Stimulated activated CD4-positive, alpha-beta T cell treated with anti-CD3 and anti-CD28 coated beads, Interleukin-1b, Interleukin-23, amount 100 ng/mL, for 4 hours (primary cell): Measurements from ENCODE around the gene CEBPZ.
A peak's percentile ranks its signal among the peaks of the same experiment; 100 is the strongest.
"Not testable (repeated sequence)": the region's sequence is repeated elsewhere in the genome, so short reads cannot be mapped to it uniquely, and the experiment has no call there.

Source experiments
- DNase-seq, 2 donors: peaks; one replicate each; pipeline ENCODE4 v3.0.0-alpha.2; 2020; ENCODE audit warnings: low read depth in 2 of 2

Gene CEBPZ, protein sequence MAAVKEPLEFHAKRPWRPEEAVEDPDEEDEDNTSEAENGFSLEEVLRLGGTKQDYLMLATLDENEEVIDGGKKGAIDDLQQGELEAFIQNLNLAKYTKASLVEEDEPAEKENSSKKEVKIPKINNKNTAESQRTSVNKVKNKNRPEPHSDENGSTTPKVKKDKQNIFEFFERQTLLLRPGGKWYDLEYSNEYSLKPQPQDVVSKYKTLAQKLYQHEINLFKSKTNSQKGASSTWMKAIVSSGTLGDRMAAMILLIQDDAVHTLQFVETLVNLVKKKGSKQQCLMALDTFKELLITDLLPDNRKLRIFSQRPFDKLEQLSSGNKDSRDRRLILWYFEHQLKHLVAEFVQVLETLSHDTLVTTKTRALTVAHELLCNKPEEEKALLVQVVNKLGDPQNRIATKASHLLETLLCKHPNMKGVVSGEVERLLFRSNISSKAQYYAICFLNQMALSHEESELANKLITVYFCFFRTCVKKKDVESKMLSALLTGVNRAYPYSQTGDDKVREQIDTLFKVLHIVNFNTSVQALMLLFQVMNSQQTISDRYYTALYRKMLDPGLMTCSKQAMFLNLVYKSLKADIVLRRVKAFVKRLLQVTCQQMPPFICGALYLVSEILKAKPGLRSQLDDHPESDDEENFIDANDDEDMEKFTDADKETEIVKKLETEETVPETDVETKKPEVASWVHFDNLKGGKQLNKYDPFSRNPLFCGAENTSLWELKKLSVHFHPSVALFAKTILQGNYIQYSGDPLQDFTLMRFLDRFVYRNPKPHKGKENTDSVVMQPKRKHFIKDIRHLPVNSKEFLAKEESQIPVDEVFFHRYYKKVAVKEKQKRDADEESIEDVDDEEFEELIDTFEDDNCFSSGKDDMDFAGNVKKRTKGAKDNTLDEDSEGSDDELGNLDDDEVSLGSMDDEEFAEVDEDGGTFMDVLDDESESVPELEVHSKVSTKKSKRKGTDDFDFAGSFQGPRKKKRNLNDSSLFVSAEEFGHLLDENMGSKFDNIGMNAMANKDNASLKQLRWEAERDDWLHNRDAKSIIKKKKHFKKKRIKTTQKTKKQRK

DNA sequence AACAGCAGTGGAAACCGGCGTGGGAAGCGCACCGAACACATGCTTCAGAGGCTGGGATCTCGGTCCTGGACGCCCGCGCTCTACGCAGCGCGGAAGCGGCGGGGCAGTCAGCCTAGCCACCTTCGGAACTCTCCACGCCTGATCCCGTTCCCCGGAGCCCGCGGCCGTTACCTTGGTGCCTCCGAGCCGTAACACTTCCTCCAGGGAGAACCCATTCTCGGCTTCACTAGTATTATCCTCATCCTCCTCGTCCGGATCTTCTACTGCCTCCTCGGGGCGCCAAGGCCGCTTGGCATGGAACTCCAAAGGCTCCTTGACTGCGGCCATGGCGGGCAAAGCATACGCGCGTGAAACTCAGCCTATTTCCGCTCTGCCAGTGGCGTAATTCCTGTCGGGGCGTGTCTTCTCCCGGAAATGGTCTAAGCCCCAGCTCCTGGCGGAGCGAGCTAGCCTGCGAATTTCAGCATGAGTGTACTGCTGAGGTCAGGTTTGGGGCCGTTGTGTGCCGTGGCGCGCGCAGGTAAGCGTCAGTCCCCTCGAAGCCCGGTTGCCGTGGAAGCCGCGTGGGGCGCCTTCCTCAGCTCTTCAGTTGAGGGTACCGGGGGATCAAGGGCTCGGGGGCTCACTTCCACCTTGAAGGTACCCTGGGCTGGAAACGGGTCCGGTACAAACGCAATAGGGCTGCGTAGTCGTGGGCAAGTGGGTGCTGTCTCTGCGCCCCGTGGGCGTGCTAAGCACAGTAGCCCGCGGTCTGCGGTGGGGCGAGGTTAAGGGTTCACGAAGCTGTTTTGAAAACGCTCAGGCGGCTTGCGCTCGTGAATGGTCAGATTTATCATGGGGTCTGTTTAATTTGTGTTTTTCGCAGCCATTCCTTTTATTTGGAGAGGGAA is at the start of gene CEBPZ, which contains the start of gene NDUFAF7:
CEBPZ (minus strand) TSS at position 356 of the 890 bp plus-strand sequence; CDS start at position 327, 29 bp downstream.
NDUFAF7 (plus strand) TSS at position 418 of the 890 bp plus-strand sequence; CDS start at position 466, 48 bp downstream.
- peak; percentile 75 to 76 for DNase-seq

DNA sequence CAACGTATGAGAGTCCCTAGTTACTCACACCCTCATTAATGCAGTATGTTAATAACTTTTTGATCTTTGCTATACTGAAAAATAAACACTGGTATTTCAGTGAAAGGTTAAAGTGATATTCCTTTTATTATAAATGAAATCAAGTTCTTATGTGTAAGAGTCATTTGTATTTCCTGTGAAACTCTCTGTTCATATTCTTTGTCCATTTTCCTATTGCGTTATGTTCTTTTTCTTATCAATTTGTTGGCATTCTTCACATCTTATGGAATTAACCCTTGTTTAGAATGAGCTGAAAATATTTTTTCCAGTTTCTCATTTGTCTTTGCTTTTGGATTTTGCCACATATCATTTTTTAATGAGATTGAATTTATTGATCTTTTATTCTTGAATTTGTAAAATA is 44.9 kb upstream of the CEBPZ start:
- DNase-seq, result no peak

DNA sequence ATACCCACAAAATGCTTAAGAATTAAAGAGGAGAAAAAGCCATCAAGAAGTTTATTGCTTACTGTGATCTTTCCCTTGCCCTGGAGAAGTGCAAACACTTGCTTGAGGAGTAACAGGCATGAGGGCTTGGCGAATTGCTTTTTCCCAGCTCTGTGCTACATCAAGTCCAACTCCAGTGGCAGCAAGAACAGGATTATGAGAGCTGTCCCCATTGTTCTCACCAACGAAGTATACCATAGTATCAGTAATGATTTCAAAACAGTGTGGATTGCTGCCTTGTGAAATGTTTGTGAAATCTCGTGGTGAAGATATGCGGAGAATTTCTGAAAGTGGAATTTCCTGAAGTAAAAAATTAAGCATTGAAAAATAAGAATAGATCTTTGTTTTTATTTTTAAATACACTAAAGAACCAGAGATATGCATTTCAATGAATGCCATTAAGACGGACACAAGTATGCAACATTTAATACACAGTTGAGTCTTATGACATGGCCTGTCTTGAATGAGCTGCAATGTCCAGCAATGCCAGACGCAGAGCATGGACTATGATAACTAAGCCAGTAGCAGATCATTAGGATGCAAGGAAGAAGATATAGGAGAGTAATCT is 43.1 kb upstream of the CEBPZ start:
- DNase-seq, result no peak

DNA sequence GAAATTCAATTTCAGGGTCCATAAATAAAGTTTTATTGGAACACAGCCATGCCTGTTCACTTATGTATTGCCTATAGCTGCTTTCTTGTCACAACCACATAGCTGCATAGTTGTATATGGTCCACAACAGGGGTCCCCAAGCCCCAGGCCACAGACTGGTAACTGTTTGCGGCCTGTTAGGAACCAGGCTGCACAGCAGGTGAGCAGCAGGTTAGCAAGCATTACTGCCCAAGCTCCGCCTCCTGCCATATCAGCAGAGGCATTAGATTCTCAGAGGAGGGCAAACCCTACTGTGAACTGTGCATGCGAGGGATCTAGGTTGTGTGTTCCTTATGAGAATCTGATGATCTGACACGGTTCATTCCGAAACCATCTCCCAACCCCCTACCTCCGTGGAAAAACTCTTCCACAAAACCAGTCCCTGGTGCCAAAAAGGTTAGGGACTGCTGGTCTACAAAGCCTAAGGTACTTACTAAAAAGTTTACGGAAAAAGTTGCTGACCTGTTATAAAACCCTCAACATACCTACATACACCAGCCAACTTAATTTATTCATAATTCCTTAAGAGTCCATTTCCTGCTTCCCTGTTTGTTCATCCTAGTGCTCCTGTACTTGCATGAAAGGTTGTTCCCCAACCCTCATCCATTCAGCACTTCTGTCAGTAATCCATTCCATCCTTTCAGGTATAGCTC is 40.1 kb upstream of the CEBPZ start:
- DNase-seq, result no peak

DNA sequence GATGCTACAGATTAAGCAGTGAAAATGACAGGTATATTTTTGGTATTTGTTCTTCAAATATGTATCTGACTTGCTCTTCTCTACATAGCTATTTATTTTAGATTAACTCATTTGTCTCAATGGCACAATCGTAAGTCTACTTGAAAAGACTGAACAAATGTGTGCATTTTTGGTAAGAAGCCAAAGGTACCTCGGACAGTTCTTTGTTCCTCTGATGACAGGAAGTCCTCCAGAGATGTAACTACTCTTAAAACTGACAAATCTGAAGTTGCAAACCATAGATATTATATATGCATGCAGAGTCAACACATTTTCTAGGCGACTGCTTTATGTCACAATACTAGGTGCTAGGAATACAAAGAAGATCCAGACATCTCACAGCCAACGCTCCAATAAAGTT is 36.7 kb upstream of the CEBPZ start:
- no peak for DNase-seq

DNA sequence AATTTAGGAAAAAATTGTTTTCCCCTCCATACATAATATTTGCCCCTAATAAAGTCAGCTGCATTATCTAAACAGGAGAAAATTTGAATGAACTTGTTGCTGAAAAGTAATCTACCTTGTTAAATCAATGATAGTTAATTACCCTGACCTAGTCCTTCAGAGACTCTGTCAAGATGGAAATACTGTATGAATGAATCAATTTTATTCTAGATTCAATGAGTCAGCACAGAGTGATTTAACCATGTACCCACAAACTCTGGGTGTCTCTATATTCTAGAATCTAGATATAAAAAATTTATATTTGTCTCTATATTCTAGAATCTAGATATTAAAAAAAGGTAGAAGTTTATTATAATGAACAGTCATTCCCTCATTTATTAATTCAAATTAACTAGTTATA is 36.3 kb upstream of the CEBPZ start:
- no peak for DNase-seq

DNA sequence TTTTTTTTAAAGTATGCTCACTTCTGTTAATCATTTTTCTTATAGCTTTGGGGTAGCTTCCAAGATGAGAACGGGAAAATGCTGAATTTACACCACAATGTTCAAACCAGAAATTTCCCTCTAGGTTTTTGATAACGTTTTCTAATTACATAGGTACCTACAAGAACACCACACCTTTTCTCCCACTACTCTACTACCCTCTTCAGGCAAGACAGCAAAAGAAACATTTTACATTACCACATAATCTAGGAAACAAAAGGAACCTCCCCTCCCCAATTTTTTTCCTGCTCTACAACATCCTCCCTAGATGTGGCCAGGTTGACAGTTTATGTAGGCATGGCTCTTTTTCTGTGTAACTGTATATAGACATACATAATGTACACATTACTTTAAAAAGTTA is 32.4 kb upstream of the CEBPZ start:
- no peak for DNase-seq

DNA sequence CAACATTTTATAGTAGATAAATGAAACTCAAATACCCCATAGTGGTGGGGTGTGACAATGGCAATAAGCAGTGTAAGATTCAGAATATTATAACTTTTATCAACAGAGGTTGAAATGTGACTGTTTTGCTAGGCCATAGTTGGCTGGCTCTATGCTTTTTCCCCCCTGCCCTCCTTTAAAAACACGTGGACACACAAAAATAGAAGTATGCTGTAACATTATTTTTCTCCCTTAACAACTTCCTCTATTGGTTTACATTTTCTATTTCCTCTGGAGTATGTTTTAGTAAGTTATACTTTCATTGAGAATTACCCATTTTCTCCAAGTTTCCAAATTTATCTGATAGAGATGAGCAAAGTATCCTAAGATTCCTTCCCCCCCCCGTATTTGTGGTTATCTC is 31.1 kb upstream of the CEBPZ start:
- no peak for DNase-seq

DNA sequence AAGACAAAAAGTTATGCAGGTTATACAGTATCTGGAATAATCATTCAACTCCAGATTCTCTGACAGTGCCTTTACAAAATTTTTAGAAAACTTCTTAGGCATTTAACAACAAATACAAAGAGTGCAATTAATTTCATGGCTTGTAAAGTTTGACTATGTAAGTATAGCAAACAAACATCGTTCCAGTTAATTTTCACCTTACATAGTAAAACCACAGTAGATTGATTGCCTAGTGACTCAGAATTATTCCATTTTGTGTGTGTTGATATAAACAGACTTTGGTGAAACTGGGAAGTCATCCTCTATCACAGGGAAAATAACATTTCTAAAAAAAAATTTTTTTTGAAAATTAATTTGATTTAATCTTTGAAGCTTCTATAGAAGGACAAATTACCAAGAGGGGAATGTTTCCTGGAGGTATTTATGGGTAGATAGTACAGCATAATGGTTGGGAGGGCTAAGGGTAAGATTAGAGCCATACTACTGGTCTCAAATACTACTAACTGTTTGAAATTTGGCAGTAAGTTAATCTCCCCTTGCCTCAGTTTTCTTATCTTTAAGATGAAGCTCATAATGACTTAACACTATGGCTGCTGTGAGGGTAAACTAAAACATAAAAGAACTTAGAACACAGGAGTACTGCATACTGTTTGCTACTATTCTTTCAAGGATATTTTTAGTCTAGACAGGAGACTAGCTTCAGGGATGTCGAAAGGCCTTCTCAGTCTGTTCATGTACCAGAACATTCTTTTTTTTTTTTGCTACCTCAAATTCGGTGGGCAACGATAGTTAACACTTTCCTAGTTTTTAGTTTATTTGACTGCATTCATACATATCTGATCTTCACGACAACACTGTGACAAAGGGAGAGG is 19.7 kb upstream of the CEBPZ start:
- DNase-seq, result no peak

DNA sequence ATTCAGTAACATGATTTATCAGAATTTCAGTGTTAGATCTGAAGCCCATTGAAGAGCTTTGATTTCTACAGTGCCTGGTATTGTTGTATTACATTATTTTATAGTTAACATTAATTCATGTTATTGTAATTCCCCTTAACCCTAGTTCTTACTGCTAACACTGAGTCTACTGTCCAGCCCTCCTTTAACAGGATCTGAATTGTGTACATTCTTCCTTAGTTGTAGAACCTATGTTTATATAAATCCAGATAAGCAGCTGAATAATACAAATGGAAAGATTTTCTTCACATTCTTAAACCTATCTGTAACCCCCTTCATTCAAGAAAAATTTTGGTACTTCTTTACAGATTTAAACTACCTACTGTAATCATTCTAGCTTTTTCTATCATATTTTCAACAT is 14.8 kb upstream of the CEBPZ start:
- no peak for DNase-seq

DNA sequence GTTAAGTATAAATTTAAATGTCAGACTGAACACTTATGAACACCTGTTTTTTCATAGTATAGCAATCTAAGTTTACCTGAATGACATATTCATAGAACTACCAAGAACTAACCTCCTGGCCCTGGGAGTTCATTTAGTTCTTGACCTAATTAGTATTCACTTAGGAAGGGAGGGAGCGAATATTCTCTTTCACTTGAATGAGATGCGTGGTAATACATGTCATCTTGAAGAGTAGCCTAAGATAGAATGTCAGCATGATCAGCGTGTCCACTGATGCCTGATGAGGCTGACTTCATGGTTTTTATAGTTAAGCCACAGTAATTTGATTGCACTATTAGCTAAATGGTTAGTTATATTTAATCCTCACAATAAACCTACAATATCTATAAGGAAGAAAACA is 13.4 kb upstream of the CEBPZ start:
- no peak for DNase-seq

DNA sequence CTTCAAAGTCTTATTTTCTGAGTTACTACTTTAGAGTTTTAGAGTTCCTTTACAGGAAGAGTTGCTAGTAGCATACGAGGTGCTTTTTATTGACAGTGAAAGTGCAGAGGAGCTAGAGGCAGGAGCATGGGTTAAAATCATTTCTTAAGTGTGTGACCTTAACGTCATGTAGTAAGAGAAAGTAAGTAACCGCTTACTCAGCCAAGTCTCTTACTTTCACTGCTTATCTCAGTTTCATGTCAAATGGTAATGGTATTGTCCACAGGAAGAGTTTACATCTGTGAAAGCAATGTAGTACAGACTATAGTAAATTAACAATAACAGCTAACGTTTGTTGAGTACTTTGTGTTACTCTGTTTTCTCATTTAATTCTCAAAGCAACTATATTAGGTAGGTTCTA is 12.6 kb upstream of the CEBPZ start:
- no peak for DNase-seq

DNA sequence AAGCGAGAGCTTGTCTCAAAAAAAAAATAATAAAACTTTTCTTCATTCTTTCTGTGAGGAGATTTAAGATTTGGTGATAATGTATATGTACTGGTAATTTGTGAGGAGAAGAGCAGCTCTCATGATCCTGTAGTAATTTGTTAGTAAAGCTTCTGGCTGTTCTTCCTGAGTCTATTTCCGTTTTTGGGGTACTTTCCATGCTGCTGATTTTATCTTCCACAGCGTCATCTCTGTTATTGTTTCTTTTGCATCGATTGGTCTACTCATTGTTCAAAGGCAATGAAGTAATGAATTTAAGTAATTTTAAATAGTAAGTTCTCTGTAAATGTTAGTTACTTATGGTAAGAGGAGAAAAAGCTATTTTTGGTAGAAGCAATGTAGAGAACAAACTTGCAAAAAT is 12.0 kb upstream of the CEBPZ start:
- DNase-seq, result no peak

DNA sequence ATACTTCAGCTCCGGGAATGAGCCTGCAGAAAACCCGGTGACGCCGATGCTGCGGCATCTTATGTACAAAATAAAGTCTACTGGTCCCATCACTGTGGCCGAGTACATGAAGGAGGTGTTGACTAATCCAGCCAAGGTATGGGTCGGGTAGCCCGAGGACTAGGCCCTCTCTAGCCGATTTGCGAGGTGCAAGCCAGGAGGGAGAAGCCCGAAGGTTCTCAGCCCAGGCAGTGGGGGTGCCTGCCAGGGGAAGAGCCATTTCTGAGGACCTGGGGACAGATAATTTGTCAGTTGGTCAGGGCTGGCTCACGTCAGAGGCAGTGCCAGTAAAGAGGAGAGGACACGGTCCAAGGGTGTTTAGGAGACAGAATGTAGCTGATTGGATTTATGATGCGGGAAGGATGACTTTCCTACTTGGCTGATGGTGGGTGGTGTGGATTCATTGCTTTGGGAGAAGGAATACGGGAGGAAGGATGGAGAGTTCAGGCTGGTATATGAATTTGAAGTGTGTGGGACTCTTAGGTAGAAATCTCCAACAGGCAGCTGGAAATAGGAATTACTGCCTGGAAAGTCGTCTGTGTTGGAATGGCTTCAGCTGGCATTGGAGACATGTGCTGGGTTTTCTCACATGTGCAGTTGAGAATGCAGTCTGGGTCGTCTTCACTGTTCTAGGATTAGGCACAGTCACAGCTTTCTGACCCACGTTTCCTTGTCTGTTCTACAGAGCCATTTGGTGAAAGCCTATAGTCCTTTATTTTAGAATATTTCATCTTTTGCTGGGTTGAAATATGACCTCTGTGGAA is 936 bp upstream of the CEBPZ start:
- DNase-seq, result no peak

DNA sequence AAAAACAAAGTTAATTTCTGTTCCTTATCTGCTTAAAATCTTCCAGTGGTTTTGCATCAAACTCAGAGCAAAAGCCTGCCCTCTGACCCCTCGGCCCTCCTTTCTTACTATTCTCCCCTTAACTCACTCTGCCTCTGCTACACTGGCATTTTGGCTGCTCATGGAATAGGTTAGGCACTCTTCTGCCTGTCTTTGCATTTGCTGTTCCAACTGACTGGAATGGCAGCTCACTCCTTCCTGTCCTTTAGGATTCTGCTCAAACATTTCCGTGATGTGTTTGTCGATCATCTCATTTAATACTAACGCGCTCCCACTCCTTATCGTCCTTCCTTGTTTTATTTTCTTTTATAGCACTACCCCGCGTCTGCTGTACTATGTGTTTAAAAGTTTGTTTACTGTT is 815 bp downstream of the CEBPZ start:
- no peak for DNase-seq

DNA sequence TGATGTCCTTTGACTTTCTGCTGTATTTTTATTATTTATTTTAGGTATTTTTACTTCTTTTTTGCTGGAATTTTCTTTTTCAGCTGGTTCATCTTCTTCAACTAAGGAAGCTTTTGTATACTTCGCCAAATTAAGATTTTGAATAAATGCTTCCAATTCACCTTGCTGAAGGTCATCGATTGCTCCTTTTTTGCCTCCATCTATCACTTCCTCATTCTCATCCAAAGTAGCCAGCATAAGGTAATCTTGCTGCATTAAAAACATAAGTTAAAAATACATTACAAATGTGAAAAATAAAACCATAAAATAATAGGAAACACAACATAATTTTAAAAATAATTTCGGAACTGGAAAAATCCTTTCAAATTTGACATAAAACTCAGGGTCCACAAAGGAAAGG is 2.6 kb downstream of the CEBPZ start:
- no peak for DNase-seq

DNA sequence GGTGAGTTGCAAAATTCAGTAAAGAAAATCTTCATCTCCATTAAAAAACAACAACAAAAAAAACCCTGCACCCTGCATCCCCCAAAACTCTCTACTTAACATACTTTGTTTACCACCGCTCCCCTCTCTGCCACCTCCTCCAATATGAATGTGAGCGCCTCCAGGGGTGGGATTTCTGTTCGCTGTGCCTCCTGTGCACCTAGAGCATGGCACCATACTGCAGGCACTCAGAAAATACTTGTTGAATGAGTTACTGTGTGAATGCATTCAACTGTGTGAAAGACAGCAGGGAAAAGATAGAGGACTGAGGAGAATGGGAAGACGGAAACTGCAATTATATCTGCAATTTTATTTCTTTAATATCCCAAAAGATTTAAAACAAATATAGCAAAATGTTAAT is 4.5 kb downstream of the CEBPZ start:
- no peak for DNase-seq

DNA sequence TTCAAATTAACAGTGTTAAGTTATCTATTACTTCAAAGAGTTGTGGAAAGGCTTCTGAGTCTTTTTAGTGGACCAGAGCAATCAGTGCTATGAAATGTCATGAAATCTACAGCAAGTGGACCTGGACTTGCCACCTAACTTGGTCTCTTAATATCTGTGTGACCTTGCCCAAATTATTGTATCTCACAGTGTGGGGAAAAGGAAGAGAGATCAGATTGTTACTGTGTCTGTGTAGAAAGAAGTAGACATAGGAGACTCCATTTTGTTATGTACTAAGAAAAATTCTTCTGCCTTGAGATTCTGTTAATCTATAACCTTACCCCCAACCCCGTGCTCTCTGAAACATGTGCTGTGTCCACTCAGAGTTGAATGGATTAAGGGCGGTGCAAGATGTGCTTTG is 6.3 kb downstream of the CEBPZ start:
- not testable (repeated sequence) for DNase-seq

DNA sequence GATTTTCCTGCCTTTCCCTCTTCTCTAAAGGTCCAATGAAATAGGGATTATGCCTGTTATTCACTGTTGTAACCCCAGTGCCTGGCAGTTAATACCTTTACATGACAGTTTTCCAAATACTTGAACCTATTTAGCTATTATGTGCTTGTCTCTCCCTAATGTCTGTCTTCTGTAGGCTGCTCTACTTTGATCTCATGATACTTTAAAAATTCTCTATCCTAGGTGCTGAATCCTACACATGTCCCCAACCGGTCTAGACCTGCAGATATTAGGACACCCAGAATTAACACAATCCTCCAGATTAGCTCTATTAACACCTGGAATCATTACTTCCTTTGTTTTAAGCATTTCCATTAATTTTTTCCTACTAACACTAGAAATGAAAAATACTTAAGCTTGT is 7.3 kb downstream of the CEBPZ start:
- no peak for DNase-seq
